Neuronal stem cell (in vitro differentiated cells): ENCODE measurements around the gene SND1.

ENCODE experiments used
- DNase-seq: peaks from one replicate; pipeline ENCODE4 v3.0.0-alpha.2; 2013; ENCODE audit warnings: low spot score
- H2AFZ ChIP-seq: one replicate; pipeline ENCODE4 v1.6.1; 2013; ENCODE audit warnings: mild to moderate bottlenecking, low read length, inconsistent platforms
- H2AK5ac ChIP-seq: 2 replicates; pipeline ENCODE4 v1.6.1; 2013; ENCODE audit warnings: low read depth, mild to moderate bottlenecking, inconsistent platforms, low read length, moderate library complexity, mixed read lengths
- H2BK120ac ChIP-seq: 2 replicates; pipeline ENCODE4 v1.6.1; 2013; ENCODE audit warnings: low read depth, mild to moderate bottlenecking, inconsistent platforms, low read length, moderate library complexity, mixed read lengths
- H2BK12ac ChIP-seq: one replicate; pipeline ENCODE4 v1.6.1; 2013; ENCODE audit warnings: low read length, inconsistent platforms
- H2BK15ac ChIP-seq: 2 replicates; pipeline ENCODE4 v1.6.1; 2013; ENCODE audit warnings: mild to moderate bottlenecking, low read length, inconsistent platforms, mixed read lengths
- H2BK5ac ChIP-seq: one replicate; pipeline ENCODE4 v1.6.1; 2013; ENCODE audit warnings: inconsistent platforms, mild to moderate bottlenecking, low read length, moderate library complexity
- H3K14ac ChIP-seq: one replicate; pipeline ENCODE4 v1.6.1; 2013; ENCODE audit warnings: low read length, inconsistent platforms
- H3K18ac ChIP-seq: 2 replicates; pipeline ENCODE4 v1.6.1; 2013; ENCODE audit warnings: low read length, inconsistent platforms
- H3K23ac ChIP-seq: 2 replicates; pipeline ENCODE4 v1.6.1; 2013; ENCODE audit warnings: low read depth, mild to moderate bottlenecking, mixed read lengths, low read length, inconsistent platforms; ENCODE audit not compliant: poor library complexity
- H3K27ac ChIP-seq: replicated peaks from 3 replicates; pipeline ENCODE4 v1.5.1; 2013; ENCODE audit warnings: low read length, inconsistent platforms
- H3K27me3 ChIP-seq, 3 experiments: 2 replicates each; pipeline ENCODE4 v1.6.1; 2013; ENCODE audit warnings: low read length in 3 of 3, mild to moderate bottlenecking in 2 of 3, inconsistent platforms in 1 of 3, low read depth in 1 of 3, mixed read lengths in 1 of 3, moderate library complexity in 1 of 3; ENCODE audit not compliant: control insufficient read depth in 3 of 3, insufficient read depth in 3 of 3
- H3K36me3 ChIP-seq, 2 donors: replicated peaks in 1 of 2; 2 replicates each; pipeline ENCODE4 v1.6.1; 2013; ENCODE audit warnings: low read length in 2 of 2; ENCODE audit not compliant: control insufficient read depth in 2 of 2, insufficient read depth in 2 of 2
- H3K4ac ChIP-seq: 2 replicates; pipeline ENCODE4 v1.6.1; 2013; ENCODE audit warnings: inconsistent platforms, mild to moderate bottlenecking, low read length, moderate library complexity
- H3K4me1 ChIP-seq, 2 donors: 1 replicate in 1 of 2; 2 replicates in 1 of 2; pipeline ENCODE4 v1.6.1; 2013; ENCODE audit warnings: low read length in 2 of 2, low read depth in 1 of 2; ENCODE audit not compliant: control insufficient read depth in 2 of 2, insufficient read depth in 1 of 2
- H3K4me2 ChIP-seq: one replicate; pipeline ENCODE4 v1.6.1; 2013; ENCODE audit warnings: mild to moderate bottlenecking, low read length, inconsistent platforms; ENCODE audit not compliant: insufficient read depth, poor library complexity, severe bottlenecking
- H3K4me3 ChIP-seq, 2 donors: 2 replicates each; pipeline ENCODE4 v1.5.1; 2013; ENCODE audit warnings: low read length in 2 of 2, mild to moderate bottlenecking in 2 of 2, inconsistent platforms in 1 of 2, moderate library complexity in 1 of 2
- H3K79me1 ChIP-seq: one replicate; pipeline ENCODE4 v1.6.1; 2013; ENCODE audit warnings: low read depth, mild to moderate bottlenecking, inconsistent platforms, low read length, moderate library complexity
- H3K9ac ChIP-seq: one replicate; pipeline ENCODE4 v1.6.1; 2013; ENCODE audit warnings: mild to moderate bottlenecking, low read depth, low read length, inconsistent platforms; ENCODE audit not compliant: poor library complexity
- H3K9me3 ChIP-seq, 2 donors: replicated peaks in 1 of 2; 2 replicates each; pipeline versions ENCODE3 to v1.6.1; 2013; ENCODE audit warnings: low read length in 2 of 2, mild to moderate bottlenecking in 2 of 2, inconsistent platforms in 1 of 2, low read depth in 1 of 2, mixed read lengths in 1 of 2, moderate library complexity in 1 of 2; ENCODE audit not compliant: control insufficient read depth in 2 of 2, insufficient read depth in 1 of 2
- H4K8ac ChIP-seq: one replicate; pipeline ENCODE4 v1.6.1; 2013; ENCODE audit warnings: low read depth, mild to moderate bottlenecking, inconsistent platforms, low read length, moderate library complexity
- H4K91ac ChIP-seq: one replicate; pipeline ENCODE4 v1.6.1; 2013; ENCODE audit warnings: low read length, low read depth, mild to moderate bottlenecking, inconsistent platforms; ENCODE audit not compliant: poor library complexity
- WGBS, 2 donors: extraction: QIAGEN DNeasy Blood & Tissue Kit; methylation state at CpG; one replicate each; pipeline ENCODE4 v1.1.7; 2013; ENCODE audit warnings: missing lambda C conversion rate in 2 of 2, mixed read lengths in 1 of 2; ENCODE audit not compliant: insufficient read length in 2 of 2, insufficient replicate concordance in 1 of 2; ENCODE audit errors: extremely low coverage in 2 of 2; 5-methylcytosine and 5-hydroxymethylcytosine counted together

Gene SND1

DNA sequence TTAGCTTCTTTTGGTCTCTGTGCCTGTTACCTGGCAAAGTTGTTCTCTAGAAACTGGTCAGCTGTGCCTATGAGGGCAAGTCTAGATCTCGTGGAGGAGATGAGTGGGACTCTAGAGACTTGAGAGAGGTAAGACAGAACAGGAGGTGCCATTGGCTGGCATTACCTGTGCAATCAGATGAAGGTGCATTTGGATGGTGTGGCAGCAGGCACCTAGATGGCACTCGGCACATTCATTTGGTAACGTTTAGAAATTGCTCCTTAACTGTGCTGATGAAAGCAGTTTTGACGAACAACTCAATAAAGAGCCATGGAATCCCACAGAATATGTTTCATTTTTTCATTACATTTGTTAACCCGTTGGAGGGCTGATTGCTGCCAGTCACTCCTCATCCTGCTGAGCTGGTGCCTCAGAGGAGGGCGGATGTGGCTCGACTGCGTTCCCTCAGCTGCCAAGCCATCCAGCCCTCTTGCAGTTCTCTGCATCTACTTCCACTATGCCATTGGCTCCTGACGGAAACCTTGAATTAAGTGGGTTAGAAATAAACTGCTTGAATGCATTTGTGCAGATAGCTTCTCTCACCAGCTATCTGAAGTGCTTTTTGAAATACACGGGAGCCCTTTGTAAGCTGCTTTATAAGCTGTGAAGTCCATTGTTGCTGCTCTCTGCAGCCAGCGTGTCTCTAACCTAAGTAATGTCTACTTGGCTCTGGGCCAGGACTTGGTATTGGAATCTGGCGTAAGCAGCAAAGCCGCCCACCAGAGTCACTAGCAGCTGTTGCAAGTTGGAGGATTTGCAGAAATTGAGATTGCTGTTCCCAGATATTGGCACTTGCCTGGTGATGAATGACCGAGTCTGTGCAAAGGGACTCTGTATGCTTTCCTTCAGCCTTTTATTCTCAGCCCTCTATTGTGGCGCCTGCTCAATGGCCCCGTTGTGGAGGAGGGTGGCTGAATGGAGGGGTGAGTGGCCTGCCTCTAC is 291.8 kb downstream of the SND1 start:
- H3K36me3 ChIP-seq: peaks cover 2 to 4% of the 10 kb centered on the region in 2 donors
- DNase-seq: no peak
- H4K8ac ChIP-seq: no peak overlapping the region
- H4K91ac ChIP-seq: no peak overlapping the region
- no peak overlapping the region for H3K27ac ChIP-seq
- no peak overlapping the region for H3K18ac ChIP-seq
- no peak overlapping the region for H3K4me3 ChIP-seq
- no peak overlapping the region for H3K14ac ChIP-seq
- no peak overlapping the region for H3K23ac ChIP-seq
- H2BK12ac ChIP-seq: no peak overlapping the region
- H3K4me2 ChIP-seq: no peak overlapping the region
- H2AK5ac ChIP-seq: no peak overlapping the region
- H2BK15ac ChIP-seq: no peak overlapping the region
- no CpG with 5 or more reads among the region's 16 CpGs for WGBS, 2 donors
- no peak overlapping the region for H2BK120ac ChIP-seq
- H3K79me1 ChIP-seq: no peaks in the 10 kb centered on the region
- no peaks in the 10 kb centered on the region for H3K9me3 ChIP-seq
- H3K27me3 ChIP-seq: no peaks in the 10 kb centered on the region
- no peak overlapping the region for H3K9ac ChIP-seq
- H2AFZ ChIP-seq: no peak overlapping the region
- no peak overlapping the region for H3K4ac ChIP-seq
- no peak overlapping the region for H2BK5ac ChIP-seq
- peaks cover 13 to 20% of the 10 kb centered on the region in 2 donors for H3K4me1 ChIP-seq

DNA sequence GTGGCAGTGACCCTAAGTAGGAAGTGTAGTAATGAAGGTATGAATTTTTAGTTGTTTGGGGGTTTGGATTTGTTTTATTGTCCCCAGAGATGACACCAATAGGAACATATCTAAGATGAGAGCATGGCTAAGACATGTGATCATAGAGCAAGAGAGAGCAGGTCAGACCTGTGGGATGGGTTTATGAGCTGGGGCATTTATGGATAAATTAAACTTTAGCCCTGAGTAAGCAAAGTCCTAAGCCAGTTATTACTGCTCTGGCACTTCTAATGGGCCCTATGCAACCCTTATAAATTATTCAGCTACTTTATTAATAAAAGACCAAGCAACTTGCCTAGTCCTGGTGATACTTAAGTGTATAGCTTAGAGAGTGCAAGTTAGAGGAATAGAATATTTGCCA is 294.1 kb downstream of the SND1 start:
- Histone ChIP-seq H2AK5ac (no peak overlapping the region), H3K4me2 (no peak overlapping the region), H3K4me1 (peaks cover 21 to 25% of the 10 kb centered on the region in 2 donors), H2BK120ac (no peak overlapping the region), H4K91ac (no peak overlapping the region), H2BK5ac (no peak overlapping the region), H2BK12ac (no peak overlapping the region), H3K36me3 (peaks cover 0 to 2% of the 10 kb centered on the region in 2 donors), H3K18ac (no peak overlapping the region), H3K14ac (no peak overlapping the region), H4K8ac (no peak overlapping the region), H3K4me3 (no peak overlapping the region), H2BK15ac (no peak overlapping the region), H3K27ac (no peak overlapping the region), H3K79me1 (no peaks in the 10 kb centered on the region), H3K9me3 (no peaks in the 10 kb centered on the region), H3K27me3 (no peaks in the 10 kb centered on the region), H2AFZ (no peak overlapping the region), H3K23ac (no peak overlapping the region), H3K4ac (no peak overlapping the region), H3K9ac (no peak overlapping the region)
- no peak for DNase-seq

DNA sequence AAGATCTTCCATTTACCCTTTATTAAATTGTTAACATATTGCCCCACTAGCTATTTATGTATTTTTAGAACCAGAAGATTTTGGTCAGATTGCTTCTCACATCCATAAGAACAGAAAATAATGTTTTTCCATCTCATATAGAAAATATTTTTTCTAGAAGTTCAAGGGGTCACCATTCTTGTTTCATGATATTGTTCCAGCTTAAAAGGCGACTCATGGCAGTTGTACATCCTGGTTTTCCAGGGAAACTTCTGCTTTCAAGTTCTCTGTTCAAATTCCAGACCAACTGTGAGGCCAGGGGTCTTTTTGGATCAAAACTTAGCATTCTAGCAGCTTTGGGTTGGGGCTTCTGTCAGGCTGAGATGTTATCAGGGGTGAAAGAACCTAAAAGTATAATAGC is 294.9 kb downstream of the SND1 start:
- Histone ChIP-seq H2AFZ (no peak overlapping the region), H3K4me2 (no peak overlapping the region), H3K14ac (no peak overlapping the region), H3K9ac (no peak overlapping the region), H2AK5ac (no peak overlapping the region), H3K27me3 (no peaks in the 10 kb centered on the region), H2BK120ac (no peak overlapping the region), H3K79me1 (no peaks in the 10 kb centered on the region), H3K9me3 (no peaks in the 10 kb centered on the region), H4K8ac (no peak overlapping the region), H2BK5ac (no peak overlapping the region), H3K4me3 (no peak overlapping the region), H3K18ac (no peak overlapping the region), H3K4me1 (peaks cover 21 to 25% of the 10 kb centered on the region in 2 donors), H4K91ac (no peak overlapping the region), H3K23ac (no peak overlapping the region), H3K36me3 (peaks cover 0 to 2% of the 10 kb centered on the region in 2 donors), H3K4ac (no peak overlapping the region), H2BK12ac (no peak overlapping the region), H2BK15ac (no peak overlapping the region), H3K27ac (no peak overlapping the region)
- DNase-seq: no peak
- no CpG with 5 or more reads among the region's 1 CpG for WGBS, 2 donors

DNA sequence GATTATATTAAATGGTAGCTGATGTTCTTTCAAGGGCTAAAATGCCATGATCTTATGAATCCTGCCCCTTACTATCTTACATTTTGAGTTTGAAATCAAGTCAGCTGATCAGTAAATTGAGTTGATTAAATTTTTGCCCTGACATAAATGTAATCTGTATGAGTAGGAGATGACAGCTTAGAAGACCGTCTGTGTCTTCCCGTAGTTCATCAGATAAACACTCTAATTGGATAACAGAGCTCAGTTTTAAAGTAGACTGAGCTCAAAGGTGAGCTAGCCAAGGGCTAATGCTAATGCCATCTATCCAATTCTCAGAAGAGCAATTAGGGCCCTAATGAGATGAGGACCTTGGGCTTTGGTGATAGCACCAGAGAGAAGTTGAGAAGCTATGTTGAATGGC is 296.3 kb downstream of the SND1 start:
- no peak overlapping the region for H2BK12ac ChIP-seq
- H2BK5ac ChIP-seq: no peak overlapping the region
- H2AK5ac ChIP-seq: no peak overlapping the region
- no peak overlapping the region for H2BK15ac ChIP-seq
- no peak overlapping the region for H3K23ac ChIP-seq
- H3K14ac ChIP-seq: no peak overlapping the region
- H3K9me3 ChIP-seq: no peaks in the 10 kb centered on the region
- no peak overlapping the region for H3K4ac ChIP-seq
- H2AFZ ChIP-seq: no peak overlapping the region
- H2BK120ac ChIP-seq: no peak overlapping the region
- DNase-seq: no peak
- no peaks in the 10 kb centered on the region for H3K27me3 ChIP-seq
- H3K4me1 ChIP-seq: peaks cover 21 to 24% of the 10 kb centered on the region in 2 donors
- H4K91ac ChIP-seq: no peak overlapping the region
- H3K27ac ChIP-seq: no peak overlapping the region
- H3K18ac ChIP-seq: no peak overlapping the region
- no peaks in the 10 kb centered on the region for H3K79me1 ChIP-seq
- H3K36me3 ChIP-seq: peaks cover 0 to 2% of the 10 kb centered on the region in 2 donors
- H3K4me2 ChIP-seq: no peak overlapping the region
- H3K4me3 ChIP-seq: no peak overlapping the region
- no CpG with 5 or more reads among the region's 2 CpGs for WGBS, 2 donors
- no peak overlapping the region for H3K9ac ChIP-seq
- no peak overlapping the region for H4K8ac ChIP-seq
